Stimulated activated CD8-positive, alpha-beta memory T cell treated with anti-CD3 and anti-CD28 coated beads, Interleukin-15, amount 100 ng/mL, for 1 hour (primary cell): ENCODE measurements around the gene JPH3.
"Not testable (repeated sequence)": the region's sequence is repeated elsewhere in the genome, so short reads cannot be mapped to it uniquely, and the experiment has no call there.

Source experiments
- DNase-seq: peaks from one replicate; pipeline ENCODE4 v3.0.0-alpha.2; 2020; ENCODE audit warnings: low read depth

Gene JPH3

GRCh38 chr16:87654826-87655225 lies 52.5 kb downstream of the JPH3 start:
- DNase-seq, result no peak

- DNase-seq, result no peak
These were observed 54.0 kb downstream of the JPH3 start for GRCh38 chr16:87656328-87656727.

GRCh38 chr16:87657621-87658192 lies 55.4 kb downstream of the JPH3 start:
- DNase-seq, result no peak

- no peak for DNase-seq
These were observed 56.4 kb downstream of the JPH3 start for GRCh38 chr16:87658564-87659225.

- DNase-seq, result no peak
These were observed 59.3 kb downstream of the JPH3 start for GRCh38 chr16:87661561-87661960.

- DNase-seq, result no peak
These were observed 60.2 kb downstream of the JPH3 start for GRCh38 chr16:87662254-87663204.

GRCh38 chr16:87664792-87665191 lies 62.5 kb downstream of the JPH3 start:
- no peak for DNase-seq

- no peak for DNase-seq
These were observed 62.9 kb downstream of the JPH3 start for GRCh38 chr16:87665193-87665592.

GRCh38 chr16:87666919-87667318 lies 64.6 kb downstream of the JPH3 start:
- no peak for DNase-seq

GRCh38 chr16:87667443-87667842 lies 65.1 kb downstream of the JPH3 start:
- no peak for DNase-seq

- no peak for DNase-seq
These were observed 65.6 kb downstream of the JPH3 start for GRCh38 chr16:87667946-87668345.

GRCh38 chr16:87669672-87670071 lies 67.4 kb downstream of the JPH3 start:
- no peak for DNase-seq

GRCh38 chr16:87671221-87671620 lies 68.9 kb downstream of the JPH3 start:
- no peak for DNase-seq

- no peak for DNase-seq
These were observed 69.5 kb downstream of the JPH3 start for GRCh38 chr16:87671715-87672270.

GRCh38 chr16:87674419-87674818 lies 72.1 kb downstream of the JPH3 start:
- DNase-seq, result no peak

- no peak for DNase-seq
These were observed 72.9 kb downstream of the JPH3 start for GRCh38 chr16:87675111-87675719.

GRCh38 chr16:87677830-87678229 lies 75.5 kb downstream of the JPH3 start:
- no peak for DNase-seq

GRCh38 chr16:87678618-87679017 lies 76.3 kb downstream of the JPH3 start:
- no peak for DNase-seq

- no peak for DNase-seq
These were observed 77.4 kb downstream of the JPH3 start for GRCh38 chr16:87679593-87680271.

GRCh38 chr16:87680272-87680644 lies 78.0 kb downstream of the JPH3 start:
- no peak for DNase-seq

GRCh38 chr16:87681051-87681602 lies 78.8 kb downstream of the JPH3 start:
- DNase-seq, result not testable (repeated sequence)
